ENCODE measurements around the gene MAT1A. TPM values are rescaled to one million over a fixed set of nuclear protein-coding genes. Genes with fewer than 3 reads are reported as not detected.

The MAT1A gene
- total and polyA plus RNA-seq, 7 donors: 0.49 TPM; not detected in 6

GRCh38 chr10:80281292-80281691, 8.2 kb downstream of the MAT1A start:
- DNase-seq (no peak), ATAC-seq (no peak)
- no peaks in the 10 kb centered on the region for H3K27me3 ChIP-seq (ENCODE audit: insufficient read depth in 3 of 3, low read length in 2 of 3)
- H3K4me1 ChIP-seq: no peaks in the 10 kb centered on the region
- H3K4me3 ChIP-seq: no peak overlapping the region
- H3K9me3 ChIP-seq: no peaks in the 10 kb centered on the region
- H3K27ac ChIP-seq: no peak overlapping the region
- intact Hi-C loops (cut with DNase I): no loop called here
- no peak for TF ChIP-seq CTCF (IDR thresholded peaks at IDR 0.05)
- WGBS, 3 donors: 51 to 53% (median 53%) methylated on average over 6 of the region's 6 CpGs
- no peaks in the 10 kb centered on the region for H3K36me3 ChIP-seq (ENCODE audit: insufficient read depth in 1 of 2, low read depth in 1 of 2)

GRCh38 chr10:80280071-80280800, 9.2 kb downstream of the MAT1A start:
- ATAC-seq (no peak), DNase-seq (no peak)
- no peaks in the 10 kb centered on the region for H3K9me3 ChIP-seq
- TF ChIP-seq CTCF (IDR thresholded peaks at IDR 0.05): no peak
- no peak overlapping the region for H3K4me3 ChIP-seq
- intact Hi-C loops (cut with DNase I): no loop called here
- no peak overlapping the region for H3K27ac ChIP-seq
- no peaks in the 10 kb centered on the region for H3K27me3 ChIP-seq (ENCODE audit: insufficient read depth in 3 of 3, low read length in 2 of 3)
- no peaks in the 10 kb centered on the region for H3K4me1 ChIP-seq
- 85 to 90% (median 89%) methylated on average over 23 of the region's 23 CpGs for WGBS, 3 donors
- no peaks in the 10 kb centered on the region for H3K36me3 ChIP-seq (ENCODE audit: insufficient read depth in 1 of 2, low read depth in 1 of 2)

GRCh38 chr10:80279146-80279545, 10.3 kb downstream of the MAT1A start:
- Histone ChIP-seq H3K27ac (no peak overlapping the region), H3K36me3 (ENCODE audit: insufficient read depth in 1 of 2, low read depth in 1 of 2) (no peaks in the 10 kb centered on the region), H3K4me3 (no peak overlapping the region), H3K4me1 (no peaks in the 10 kb centered on the region), H3K27me3 (ENCODE audit: insufficient read depth in 3 of 3, low read length in 2 of 3) (no peaks in the 10 kb centered on the region), H3K9me3 (no peaks in the 10 kb centered on the region)
- no peak for DNase-seq
- WGBS, 3 donors: 92 to 98% (median 93%) methylated on average over 5 of the region's 5 CpGs
- intact Hi-C loops (cut with DNase I): no loop called here
- no peak for TF ChIP-seq CTCF (IDR thresholded peaks at IDR 0.05)
- ATAC-seq: no peak

- no peak for ATAC-seq
- Histone ChIP-seq H3K4me3 (no peak overlapping the region), H3K36me3 (ENCODE audit: insufficient read depth in 1 of 2, low read depth in 1 of 2) (no peaks in the 10 kb centered on the region), H3K27me3 (ENCODE audit: insufficient read depth in 3 of 3, low read length in 2 of 3) (no peaks in the 10 kb centered on the region), H3K27ac (no peak overlapping the region), H3K9me3 (no peaks in the 10 kb centered on the region), H3K4me1 (no peaks in the 10 kb centered on the region)
- DNase-seq: no peak
- WGBS, 3 donors: 92 to 97% (median 95%) methylated on average over 5 of the region's 5 CpGs
- TF ChIP-seq CTCF (IDR thresholded peaks at IDR 0.05): no peak
- intact Hi-C loops (cut with DNase I): no loop called here
These were observed 11.0 kb downstream of the MAT1A start for GRCh38 chr10:80278480-80278879.

Data from psoas muscle (tissue), 8 donors.